ENCODE measurements around the gene HAUS7.

HAUS7 gene

DNA sequence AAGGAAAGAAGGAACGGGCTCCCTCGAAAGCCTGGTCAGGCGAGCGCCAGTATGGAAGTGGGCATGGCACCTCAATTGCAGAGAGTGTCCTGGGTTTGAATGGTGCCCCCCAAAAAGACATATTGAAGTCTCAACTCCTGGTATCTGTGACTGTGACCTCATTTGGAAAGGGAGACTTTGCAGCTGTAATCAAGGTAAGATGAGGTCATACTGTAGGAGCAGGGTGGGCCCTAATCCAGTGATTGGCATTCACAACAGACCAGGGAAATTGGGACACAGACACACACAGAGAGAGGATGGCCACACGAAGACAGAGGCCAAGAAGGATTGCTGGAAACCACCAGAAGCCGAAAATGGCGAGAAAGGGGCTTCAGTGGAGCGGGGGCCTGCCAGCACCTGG lies 52.7 kb downstream of the HAUS7 start:
- ChIA-PET POLR2A (ENCODE audit: low non-redundant PET) (no interaction called here), CTCF (interaction anchor here (0.7 kb wide), 1 partner anchor 16 kb away, joined by 4 read pairs; no protein-coding TSS in a partner anchor)
- no peak for DNase-seq (ENCODE audit: low spot score)
- H3K27ac ChIP-seq: no peak overlapping the region
- TF ChIP-seq, protein P1, sequence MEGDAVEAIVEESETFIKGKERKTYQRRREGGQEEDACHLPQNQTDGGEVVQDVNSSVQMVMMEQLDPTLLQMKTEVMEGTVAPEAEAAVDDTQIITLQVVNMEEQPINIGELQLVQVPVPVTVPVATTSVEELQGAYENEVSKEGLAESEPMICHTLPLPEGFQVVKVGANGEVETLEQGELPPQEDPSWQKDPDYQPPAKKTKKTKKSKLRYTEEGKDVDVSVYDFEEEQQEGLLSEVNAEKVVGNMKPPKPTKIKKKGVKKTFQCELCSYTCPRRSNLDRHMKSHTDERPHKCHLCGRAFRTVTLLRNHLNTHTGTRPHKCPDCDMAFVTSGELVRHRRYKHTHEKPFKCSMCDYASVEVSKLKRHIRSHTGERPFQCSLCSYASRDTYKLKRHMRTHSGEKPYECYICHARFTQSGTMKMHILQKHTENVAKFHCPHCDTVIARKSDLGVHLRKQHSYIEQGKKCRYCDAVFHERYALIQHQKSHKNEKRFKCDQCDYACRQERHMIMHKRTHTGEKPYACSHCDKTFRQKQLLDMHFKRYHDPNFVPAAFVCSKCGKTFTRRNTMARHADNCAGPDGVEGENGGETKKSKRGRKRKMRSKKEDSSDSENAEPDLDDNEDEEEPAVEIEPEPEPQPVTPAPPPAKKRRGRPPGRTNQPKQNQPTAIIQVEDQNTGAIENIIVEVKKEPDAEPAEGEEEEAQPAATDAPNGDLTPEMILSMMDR (conservative IDR thresholded peaks at IDR 0.05; ENCODE audit: low read depth): no peak

DNA sequence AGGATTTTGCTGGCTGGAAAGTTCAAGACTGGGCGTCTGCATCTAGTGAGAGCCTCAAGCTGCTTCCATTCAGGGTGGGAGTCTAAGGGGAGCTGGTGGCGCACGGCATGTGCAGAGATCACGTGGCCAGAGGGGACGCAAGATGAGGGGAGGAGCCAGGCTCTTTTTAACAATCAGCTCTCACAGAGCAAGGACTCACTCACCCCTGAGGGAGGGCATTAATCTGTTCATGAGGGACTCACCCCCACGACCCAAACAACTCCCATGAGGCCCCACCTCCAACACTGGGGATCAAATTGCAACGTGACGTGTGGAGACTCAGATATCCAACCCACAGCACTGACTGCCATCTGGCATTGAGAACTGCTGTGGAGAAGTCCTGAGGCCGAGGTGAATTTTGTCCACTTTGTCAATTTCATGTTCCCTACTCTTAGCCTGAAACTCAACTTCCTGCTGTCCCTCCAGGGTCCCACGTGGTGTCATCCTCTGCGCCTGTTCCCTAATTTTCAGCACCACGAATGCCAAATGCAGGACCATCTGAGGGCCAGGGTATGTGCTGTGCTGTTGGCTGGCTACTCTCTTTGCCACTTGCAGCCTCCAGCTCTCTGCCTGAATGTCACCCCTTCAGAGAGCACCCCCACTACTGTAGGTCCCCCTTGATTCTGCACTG lies 53.5 kb downstream of the HAUS7 start:
- TF ChIP-seq, protein P1 (conservative IDR thresholded peaks at IDR 0.05; ENCODE audit: low read depth): no peak
- ChIA-PET POLR2A (ENCODE audit: low non-redundant PET) (no interaction called here), CTCF (interaction anchor here (0.7 kb wide), 1 partner anchor 188 kb away, joined by 3 read pairs; no protein-coding TSS in a partner anchor)
- DNase-seq (ENCODE audit: low spot score): no peak
- no peak overlapping the region for H3K27ac ChIP-seq

DNA sequence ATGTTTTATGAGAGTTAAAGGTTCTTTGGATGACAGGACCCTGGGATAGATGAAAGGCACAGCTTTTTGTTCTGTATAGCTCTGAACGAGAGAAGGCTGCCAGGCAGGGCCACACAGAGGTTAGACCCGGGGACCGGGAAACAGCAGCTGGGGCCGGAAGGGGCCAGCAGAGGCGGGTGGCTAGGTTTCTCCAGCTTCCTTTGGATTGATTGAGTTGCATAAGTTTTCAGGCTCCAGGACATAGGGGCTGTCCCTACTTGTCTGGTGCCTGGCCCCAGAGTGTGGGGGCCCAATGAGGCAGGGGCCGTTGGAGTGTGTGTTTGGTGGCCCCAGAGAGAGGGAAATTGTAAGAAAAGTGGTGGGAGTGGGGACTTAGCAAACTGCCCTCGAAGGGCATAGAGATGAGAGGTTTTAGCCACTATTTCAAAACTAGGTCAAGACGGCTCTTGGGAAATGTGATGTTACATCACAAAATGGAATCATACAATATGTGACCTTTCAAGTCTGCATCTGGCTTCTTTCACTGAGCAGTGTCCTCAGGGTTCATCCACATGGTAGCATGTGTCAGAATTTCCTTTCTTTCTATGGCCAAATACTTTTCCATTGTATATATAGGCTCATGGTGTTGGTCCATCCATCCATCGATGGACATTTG lies 55.4 kb downstream of the HAUS7 start:
- TF ChIP-seq, protein P1 (conservative IDR thresholded peaks at IDR 0.05; ENCODE audit: low read depth): no peak
- CTCF ChIA-PET: no interaction called here
- POLR2A ChIA-PET (ENCODE audit: low non-redundant PET): no interaction called here
- no peak overlapping the region for H3K27ac ChIP-seq
- no peak for DNase-seq (ENCODE audit: low spot score)

DNA sequence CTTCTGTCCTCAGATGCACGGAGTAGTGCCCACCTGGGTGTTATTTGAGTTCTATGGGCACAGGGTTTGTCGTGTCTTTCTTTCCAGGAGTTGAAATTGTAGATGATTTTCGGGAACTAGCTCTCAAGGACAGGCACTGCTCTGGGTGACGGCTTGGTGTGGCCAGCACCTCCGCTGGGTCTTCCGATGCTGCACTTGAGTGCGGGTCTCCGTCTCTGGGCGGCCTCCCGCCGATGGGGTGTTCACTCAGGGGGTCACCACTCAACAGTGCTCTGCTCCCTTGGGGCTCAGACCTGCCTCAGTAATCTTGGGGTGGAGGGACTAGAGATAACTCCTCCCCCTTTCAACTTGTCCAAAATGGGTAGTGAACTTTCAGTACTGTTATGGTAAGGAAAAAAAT lies 56.6 kb downstream of the HAUS7 start:
- TF ChIP-seq, protein P1 (conservative IDR thresholded peaks at IDR 0.05; ENCODE audit: low read depth): no peak
- ChIA-PET POLR2A (ENCODE audit: low non-redundant PET) (no interaction called here), CTCF (no interaction called here)
- DNase-seq (ENCODE audit: low spot score): no peak
- no peak overlapping the region for H3K27ac ChIP-seq

DNA sequence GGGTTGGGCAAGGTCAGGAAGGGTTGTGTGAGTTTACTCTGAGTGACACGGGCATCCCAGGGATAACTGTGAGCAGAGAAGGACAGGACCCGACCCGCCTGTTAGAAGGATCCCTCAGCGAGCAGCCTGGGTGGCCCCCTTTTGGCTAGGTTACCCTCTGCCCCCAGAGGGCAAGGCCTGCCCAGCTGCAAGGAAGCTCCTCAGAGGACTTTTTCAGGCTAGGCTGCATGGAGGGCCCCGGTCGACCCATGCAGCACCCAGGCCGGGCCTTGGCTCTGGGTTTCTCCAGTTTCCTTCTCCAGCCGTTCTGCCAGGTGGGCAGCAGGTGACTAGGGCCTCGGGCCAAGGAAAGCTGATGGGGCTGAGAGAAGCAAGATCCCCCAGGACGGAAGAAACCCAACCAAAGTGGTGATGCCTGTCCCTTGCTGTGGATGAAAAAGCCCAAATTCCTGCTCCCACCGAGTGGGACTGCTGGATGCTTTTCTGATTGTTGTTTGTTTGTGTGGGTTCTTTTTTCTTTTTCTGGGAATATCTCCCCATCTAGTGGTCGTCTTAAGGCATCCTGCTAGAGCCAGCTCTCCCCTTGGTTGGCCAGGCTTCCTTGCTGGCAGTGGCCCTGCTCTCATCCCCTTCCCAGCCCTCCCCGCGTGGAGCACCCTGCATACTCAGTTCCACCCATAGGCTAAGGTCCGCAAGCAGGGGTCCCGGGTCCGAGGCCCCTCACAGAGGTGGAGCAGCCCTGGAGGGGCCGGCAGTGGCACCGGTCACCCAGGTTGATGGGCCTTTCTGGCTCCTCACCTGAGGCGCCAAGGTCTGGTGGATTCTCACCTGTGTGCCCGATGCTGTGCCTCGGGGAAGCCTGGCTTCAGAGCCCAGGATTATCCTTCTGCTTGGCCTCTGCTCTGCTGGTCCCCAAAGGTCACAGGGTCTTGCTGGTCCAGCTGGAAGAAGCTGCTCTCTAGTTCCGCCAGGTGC lies 57.3 kb downstream of the HAUS7 start:
- TF ChIP-seq, protein P1 (conservative IDR thresholded peaks at IDR 0.05; ENCODE audit: low read depth): no peak
- ChIA-PET POLR2A (ENCODE audit: low non-redundant PET) (no interaction called here), CTCF (no interaction called here)
- H3K27ac ChIP-seq: no peak overlapping the region
- no peak for DNase-seq (ENCODE audit: low spot score)

DNA sequence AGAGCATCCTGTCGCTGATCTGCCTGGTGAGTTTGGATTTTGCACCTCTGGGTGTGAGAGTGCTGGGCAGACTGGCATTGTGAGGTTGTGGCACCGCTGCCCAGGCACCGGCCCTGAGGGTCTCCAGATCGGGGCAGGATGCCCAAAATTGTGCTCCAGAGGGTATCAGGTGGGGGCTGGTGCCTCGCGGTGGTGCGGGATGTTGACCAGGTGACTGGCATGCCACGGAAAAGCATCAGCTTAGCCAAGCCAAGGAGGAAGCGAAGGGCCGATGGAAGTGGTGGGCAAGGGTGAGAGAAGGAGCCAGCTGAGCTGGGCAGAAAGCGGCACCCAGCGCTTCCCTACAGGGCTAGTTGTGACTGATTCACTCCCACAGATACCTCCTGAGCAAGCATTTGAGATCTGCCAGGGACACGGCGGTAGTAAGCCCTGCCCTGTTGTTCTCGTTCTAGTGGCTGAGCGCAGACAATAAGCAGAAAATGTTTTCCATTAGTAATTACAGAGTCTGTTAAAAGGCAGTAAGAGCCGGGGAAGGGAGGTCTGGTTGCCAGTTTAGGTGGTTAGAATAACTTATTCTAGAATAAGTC lies 58.3 kb downstream of the HAUS7 start:
- no peak for DNase-seq (ENCODE audit: low spot score)

More for the DNA sequence above, 58.3 kb downstream of the HAUS7 start:
- ChIA-PET CTCF (no interaction called here), POLR2A (ENCODE audit: low non-redundant PET) (no interaction called here)
- TF ChIP-seq, protein P1 (conservative IDR thresholded peaks at IDR 0.05; ENCODE audit: low read depth): no peak
- H3K27ac ChIP-seq: no peak overlapping the region

All from RWPE1 (cell line).